ENCODE results near the gene LMAN1L. TPM values are rescaled to one million over a fixed set of nuclear protein-coding genes. Genes with fewer than 3 reads are reported as not detected.

Gene LMAN1L
- not detected for polyA plus RNA-seq (2012; ENCODE audit: insufficient read depth, insufficient read length)

- no peak for DNase-seq (ENCODE audit: low read depth, low spot score)
- H3K4me3 ChIP-seq (ENCODE audit: low read length), result no peak within 1 kb of the TSS
Measured at GRCh38 chr15:74812533-74812932, at the start of gene LMAN1L. Gene LMAN1L, plus strand, starts transcription at chr15:74812835. Its CDS starts 20 bp downstream, at chr15:74812855.

- H3K4me3 ChIP-seq (ENCODE audit: low read length), result no peak overlapping the region
- no peak for DNase-seq (ENCODE audit: low read depth, low spot score)
Measured at GRCh38 chr15:74763416-74763815, 49.2 kb upstream of the LMAN1L start.

- no peak overlapping the region for H3K4me3 ChIP-seq (ENCODE audit: low read length)
- DNase-seq (ENCODE audit: low read depth, low spot score), result no peak
Measured at GRCh38 chr15:74767167-74768098, 45.2 kb upstream of the LMAN1L start.

GRCh38 chr15:74768099-74768770 lies 44.4 kb upstream of the LMAN1L start:
- no peak for DNase-seq (ENCODE audit: low read depth, low spot score)
- peak overlapping the region; percentile 24 for H3K4me3 ChIP-seq (ENCODE audit: low read length)

- H3K4me3 ChIP-seq (ENCODE audit: low read length), result peak overlapping the region; percentile 24
- no peak for DNase-seq (ENCODE audit: low read depth, low spot score)
Measured at GRCh38 chr15:74768771-74769342, 43.8 kb upstream of the LMAN1L start.

- H3K4me3 ChIP-seq (ENCODE audit: low read length), result no peak overlapping the region
- DNase-seq (ENCODE audit: low read depth, low spot score), result no peak
Measured at GRCh38 chr15:74769463-74770025, 43.1 kb upstream of the LMAN1L start.

- no peak overlapping the region for H3K4me3 ChIP-seq (ENCODE audit: low read length)
- DNase-seq (ENCODE audit: low read depth, low spot score), result no peak
Measured at GRCh38 chr15:74770211-74770903, 42.3 kb upstream of the LMAN1L start.

DNA sequence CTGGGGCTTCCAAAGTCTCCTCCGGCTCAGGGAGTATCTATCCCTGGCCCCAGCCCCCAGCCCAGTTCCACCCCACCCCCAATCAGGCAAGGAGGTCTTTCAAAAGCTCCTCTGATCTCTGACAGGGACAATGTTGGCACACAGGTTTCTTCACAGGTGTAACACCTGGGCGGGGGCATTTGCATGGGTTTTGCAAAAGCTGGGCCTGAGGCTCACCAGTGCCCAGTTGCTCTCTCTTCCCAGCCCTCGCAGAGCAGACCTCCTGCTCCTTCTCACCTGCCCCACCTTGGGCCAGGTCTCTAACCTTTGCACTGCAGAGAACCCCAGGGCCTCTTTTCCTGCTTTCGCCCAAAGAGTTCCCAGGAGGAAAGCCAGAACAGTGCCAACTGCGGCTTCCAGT lies 39.3 kb upstream of the LMAN1L start:
- no peak for DNase-seq (ENCODE audit: low read depth, low spot score)
- H3K4me3 ChIP-seq (ENCODE audit: low read length), result no peak overlapping the region

GRCh38 chr15:74773731-74774252 lies 38.8 kb upstream of the LMAN1L start:
- no peak overlapping the region for H3K4me3 ChIP-seq (ENCODE audit: low read length)
- no peak for DNase-seq (ENCODE audit: low read depth, low spot score)

- H3K4me3 ChIP-seq (ENCODE audit: low read length), result no peak overlapping the region
- no peak for DNase-seq (ENCODE audit: low read depth, low spot score)
Measured at GRCh38 chr15:74775132-74775562, 37.5 kb upstream of the LMAN1L start.

DNA sequence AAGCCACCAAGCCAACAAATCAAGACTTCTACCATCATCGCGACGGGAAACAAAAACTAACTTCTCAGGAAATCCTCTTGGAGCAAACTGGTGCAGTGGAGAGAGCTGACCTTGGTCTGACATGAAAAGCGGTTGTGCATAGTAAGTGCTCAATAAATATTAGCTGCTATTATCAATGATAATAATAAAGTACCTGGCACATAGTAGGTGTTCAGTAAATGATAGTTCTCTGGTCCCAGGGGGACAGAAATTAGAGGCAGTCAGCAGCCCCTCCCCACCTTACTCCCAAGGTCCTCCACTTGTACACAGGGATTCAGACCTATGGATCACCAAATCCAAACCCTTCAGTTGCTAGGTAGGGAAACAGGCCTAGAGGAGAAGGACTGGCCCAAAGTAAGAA lies 36.7 kb upstream of the LMAN1L start:
- no peak overlapping the region for H3K4me3 ChIP-seq (ENCODE audit: low read length)
- DNase-seq (ENCODE audit: low read depth, low spot score), result no peak

DNA sequence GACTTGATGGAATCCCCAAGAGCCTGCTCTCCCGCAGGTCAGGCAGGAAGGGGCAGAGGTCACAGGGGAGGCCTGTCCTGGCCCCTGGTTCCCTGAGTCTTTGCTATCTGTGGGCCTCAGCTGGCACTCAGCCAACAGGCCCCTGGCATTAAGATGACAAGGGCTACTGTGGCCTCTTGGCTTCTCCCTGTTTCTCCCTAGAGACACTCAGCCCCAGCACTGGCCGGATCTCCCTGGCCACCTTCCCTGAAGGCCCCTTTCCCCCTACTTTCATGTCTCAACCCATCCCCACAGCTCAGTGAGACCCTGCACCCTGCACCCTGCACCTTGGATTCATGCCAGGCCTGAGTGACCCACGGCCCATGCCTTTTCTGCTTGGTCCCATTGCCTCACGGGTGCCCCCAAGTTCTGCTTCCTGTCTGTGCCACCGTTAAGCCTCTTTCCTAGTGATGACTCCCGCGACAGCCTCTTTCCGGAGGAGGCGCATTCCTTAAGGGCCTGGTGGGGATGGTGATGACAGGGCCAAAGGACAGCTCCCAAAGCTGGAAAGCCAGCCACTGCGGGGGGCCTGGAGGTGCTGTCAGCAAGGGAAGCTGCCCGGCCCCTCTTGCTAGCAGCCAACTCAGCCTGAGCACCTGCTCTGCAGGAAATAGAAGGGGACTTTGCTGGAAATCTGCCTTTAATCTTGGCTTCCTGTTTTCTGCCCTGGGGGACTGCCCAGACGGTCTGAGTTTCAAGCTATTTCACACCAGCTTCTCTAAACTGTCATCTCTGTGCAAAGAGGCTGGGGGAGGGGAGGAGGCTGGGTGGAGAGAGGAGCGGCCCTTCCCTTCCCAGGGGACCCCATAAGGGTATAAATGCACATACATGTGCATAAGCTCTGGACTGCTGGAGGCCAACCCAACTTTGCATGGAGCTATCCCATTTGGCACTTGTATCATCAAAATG lies 35.5 kb upstream of the LMAN1L start:
- peak; percentile 82 for DNase-seq (ENCODE audit: low read depth, low spot score)
- H3K4me3 ChIP-seq (ENCODE audit: low read length), result peak overlapping the region; percentile 28

GRCh38 chr15:74777769-74778598 lies 34.7 kb upstream of the LMAN1L start:
- DNase-seq (ENCODE audit: low read depth, low spot score), result no peak
- H3K4me3 ChIP-seq (ENCODE audit: low read length), result no peak overlapping the region; the same call in 1 of the 2 replicates

- H3K4me3 ChIP-seq (ENCODE audit: low read length), result no peak overlapping the region
- no peak for DNase-seq (ENCODE audit: low read depth, low spot score)
Measured at GRCh38 chr15:74778599-74778970, 34.0 kb upstream of the LMAN1L start.

- DNase-seq (ENCODE audit: low read depth, low spot score), result no peak
- H3K4me3 ChIP-seq (ENCODE audit: low read length), result no peak overlapping the region
Measured at GRCh38 chr15:74779162-74779648, 33.4 kb upstream of the LMAN1L start.

DNA sequence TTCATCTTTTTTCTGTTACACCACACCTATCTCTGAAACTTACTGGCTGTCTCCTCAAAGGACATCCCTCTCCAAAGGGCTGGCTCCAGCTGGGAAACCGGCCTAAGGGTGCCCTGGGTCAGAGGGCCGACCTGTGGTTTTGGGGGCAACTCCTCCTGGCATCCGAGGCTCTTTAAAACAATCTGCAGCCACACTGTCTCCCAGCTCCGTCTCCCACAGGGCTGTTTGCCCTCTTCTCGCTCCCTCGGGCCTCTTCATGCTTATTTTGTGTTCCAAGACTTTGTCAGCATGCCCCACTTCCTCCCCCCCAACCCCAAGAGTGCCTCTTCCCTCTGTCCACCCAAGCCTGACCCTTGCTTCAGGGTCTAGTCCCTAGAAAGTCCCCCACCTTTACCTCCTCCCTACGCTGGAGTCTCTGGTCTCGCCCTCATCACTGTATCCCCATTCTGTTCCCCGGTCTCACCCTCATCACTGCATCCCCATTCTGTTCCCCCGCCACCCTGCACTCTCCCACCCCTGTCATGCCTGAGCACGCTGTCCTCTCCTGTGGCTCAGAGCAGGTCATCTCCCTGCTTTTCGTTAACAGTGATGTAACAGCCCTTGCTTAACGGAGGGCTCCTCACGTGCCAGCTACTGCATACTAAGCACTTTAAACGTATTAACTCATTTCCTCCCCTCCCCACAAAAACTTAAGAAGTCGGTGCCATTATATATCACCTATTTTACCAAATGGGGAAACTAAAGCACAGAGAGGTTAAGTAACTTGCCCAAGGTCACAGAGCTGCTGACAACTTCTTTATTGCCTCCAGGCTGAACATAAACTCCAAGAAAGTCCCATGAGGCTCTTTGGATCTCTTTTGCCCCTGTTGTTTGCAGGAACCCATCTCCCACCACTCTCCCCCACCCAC lies 31.9 kb upstream of the LMAN1L start:
- H3K4me3 ChIP-seq (ENCODE audit: low read length), result peak overlapping the region; percentile 60
- no peak for DNase-seq (ENCODE audit: low read depth, low spot score)

All from Jurkat, Clone E6-1 (cell line).